Body of pancreas (tissue), 4 donors: ENCODE results near the gene KIAA0825. TPM values are rescaled to one million over a fixed set of nuclear protein-coding genes. Genes with fewer than 3 reads are reported as not detected.

ENCODE experiments used
- ATAC-seq: fragments of 150-250 bp; one replicate; pipeline ENCODE4 v1.9.1; 2016
- DNase-seq, 4 donors: peaks; one replicate each; pipeline ENCODE4 v3.0.0-alpha.2; 2019
- H3K27ac ChIP-seq, 4 donors: fragments of 200-600 bp; sonication (generic); 1 replicate in 3 of 4; 2 replicates in 1 of 4; pipeline versions ENCODE4 v1.5.1 to v1.6.1; 2016 to 2019; ENCODE audit warnings: mild to moderate bottlenecking in 1 of 4, mixed read lengths in 1 of 4, moderate library complexity in 1 of 4
- H3K27me3 ChIP-seq, 2 donors: fragments of 200-600 bp; sonication (generic); one replicate each; pipeline ENCODE4 v1.6.0; 2016; ENCODE audit warnings: mild to moderate bottlenecking in 1 of 2
- H3K36me3 ChIP-seq, 2 donors: fragments of 200-600 bp; sonication (generic); replicated peaks in 1 of 2; 2 replicates each; pipeline ENCODE4 v1.5.1; 2016; ENCODE audit warnings: low read depth in 2 of 2; ENCODE audit not compliant: insufficient read depth in 1 of 2
- H3K4me1 ChIP-seq: fragments of 200-600 bp; sonication (generic); one replicate; pipeline ENCODE4 v1.6.0; 2016
- H3K4me3 ChIP-seq, 2 donors: fragments of 200-600 bp; sonication (generic); 1 replicate in 1 of 2; 2 replicates in 1 of 2; pipeline ENCODE4 v1.5.1; 2016 to 2019
- H3K9me3 ChIP-seq, 3 donors: fragments of 200-600 bp; sonication (generic); 1 replicate in 2 of 3; 2 replicates in 1 of 3; pipeline ENCODE4 v1.5.1; 2016
- POLR2A ChIP-seq, 3 donors: fragments of 450-650 bp; IDR thresholded peaks; one replicate each; pipeline ENCODE4 v1.6.1; 2016; ENCODE audit warnings: antibody characterized with exemption in 3 of 3, mild to moderate bottlenecking in 2 of 3
- WGBS, 2 donors: methylation state at CpG; one replicate each; pipeline ENCODE4 v1.1.5; 2017; 5-methylcytosine and 5-hydroxymethylcytosine counted together
- intact Hi-C: fragments of 100-400 bp; cut with DNase I; formaldehyde crosslinking; loops from one replicate; pipeline ENCODE4 v1.15.1; 2023
- total RNA-seq, 2 donors: library from RNA; depleted of rRNA; stranded (reverse); fragments of >200 nt; gene quantifications; one replicate each; pipeline ENCODE4 v1.1.0, GENCODE V29; 2016
- TF ChIP-seq, protein P1 (sequence below), 7 experiments: fragments of 450-650 bp in 4 of 7; fragments of 200-600 bp in 3 of 7; sonication (generic) in 3 of 7; IDR thresholded peaks; one replicate each; pipeline ENCODE4 v1.5.1; 2016 to 2019; ENCODE audit warnings: antibody characterized with exemption in 7 of 7

The KIAA0825 gene
- total RNA-seq, 2 donors from 2014 or later: 5.7 to 6.6 TPM

DNA sequence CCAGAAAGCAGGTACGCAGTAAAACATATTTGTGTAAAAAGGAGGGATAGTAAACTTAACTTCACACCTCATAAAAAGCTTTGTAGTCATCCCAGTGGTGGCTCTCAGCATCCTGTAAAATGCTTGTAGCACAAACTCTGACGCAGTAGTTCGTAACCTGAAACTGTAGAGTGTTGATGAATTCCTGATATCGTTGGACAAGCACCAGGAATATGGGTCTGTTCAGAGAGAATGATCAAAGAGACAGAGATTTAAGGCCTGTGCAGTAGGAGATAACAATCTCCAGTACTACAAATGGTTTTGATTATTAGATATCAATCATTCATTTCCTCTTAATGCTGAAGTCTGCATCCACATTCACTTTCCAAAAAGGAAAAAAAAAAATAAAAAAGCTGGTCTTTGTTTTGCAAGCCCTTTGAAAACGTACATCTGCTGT is 148.5 kb downstream of the KIAA0825 start:
- ATAC-seq (no peak), DNase-seq (no peak)
- WGBS, 2 donors: 71 to 73% methylated on average over 5 of the region's 5 CpGs
- no peaks in the 10 kb centered on the region for H3K9me3 ChIP-seq
- no peaks in the 10 kb centered on the region for H3K4me1 ChIP-seq
- no peak overlapping the region for H3K27ac ChIP-seq
- H3K36me3 ChIP-seq: no peaks in the 10 kb centered on the region
- no peaks in the 10 kb centered on the region for H3K27me3 ChIP-seq
- TF ChIP-seq POLR2A (IDR thresholded peaks at IDR 0.05): no peak
- TF ChIP-seq, protein P1, sequence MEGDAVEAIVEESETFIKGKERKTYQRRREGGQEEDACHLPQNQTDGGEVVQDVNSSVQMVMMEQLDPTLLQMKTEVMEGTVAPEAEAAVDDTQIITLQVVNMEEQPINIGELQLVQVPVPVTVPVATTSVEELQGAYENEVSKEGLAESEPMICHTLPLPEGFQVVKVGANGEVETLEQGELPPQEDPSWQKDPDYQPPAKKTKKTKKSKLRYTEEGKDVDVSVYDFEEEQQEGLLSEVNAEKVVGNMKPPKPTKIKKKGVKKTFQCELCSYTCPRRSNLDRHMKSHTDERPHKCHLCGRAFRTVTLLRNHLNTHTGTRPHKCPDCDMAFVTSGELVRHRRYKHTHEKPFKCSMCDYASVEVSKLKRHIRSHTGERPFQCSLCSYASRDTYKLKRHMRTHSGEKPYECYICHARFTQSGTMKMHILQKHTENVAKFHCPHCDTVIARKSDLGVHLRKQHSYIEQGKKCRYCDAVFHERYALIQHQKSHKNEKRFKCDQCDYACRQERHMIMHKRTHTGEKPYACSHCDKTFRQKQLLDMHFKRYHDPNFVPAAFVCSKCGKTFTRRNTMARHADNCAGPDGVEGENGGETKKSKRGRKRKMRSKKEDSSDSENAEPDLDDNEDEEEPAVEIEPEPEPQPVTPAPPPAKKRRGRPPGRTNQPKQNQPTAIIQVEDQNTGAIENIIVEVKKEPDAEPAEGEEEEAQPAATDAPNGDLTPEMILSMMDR (IDR thresholded peaks at IDR 0.05): no peak
- intact Hi-C loops: no loop called here
- H3K4me3 ChIP-seq: no peak overlapping the region

DNA sequence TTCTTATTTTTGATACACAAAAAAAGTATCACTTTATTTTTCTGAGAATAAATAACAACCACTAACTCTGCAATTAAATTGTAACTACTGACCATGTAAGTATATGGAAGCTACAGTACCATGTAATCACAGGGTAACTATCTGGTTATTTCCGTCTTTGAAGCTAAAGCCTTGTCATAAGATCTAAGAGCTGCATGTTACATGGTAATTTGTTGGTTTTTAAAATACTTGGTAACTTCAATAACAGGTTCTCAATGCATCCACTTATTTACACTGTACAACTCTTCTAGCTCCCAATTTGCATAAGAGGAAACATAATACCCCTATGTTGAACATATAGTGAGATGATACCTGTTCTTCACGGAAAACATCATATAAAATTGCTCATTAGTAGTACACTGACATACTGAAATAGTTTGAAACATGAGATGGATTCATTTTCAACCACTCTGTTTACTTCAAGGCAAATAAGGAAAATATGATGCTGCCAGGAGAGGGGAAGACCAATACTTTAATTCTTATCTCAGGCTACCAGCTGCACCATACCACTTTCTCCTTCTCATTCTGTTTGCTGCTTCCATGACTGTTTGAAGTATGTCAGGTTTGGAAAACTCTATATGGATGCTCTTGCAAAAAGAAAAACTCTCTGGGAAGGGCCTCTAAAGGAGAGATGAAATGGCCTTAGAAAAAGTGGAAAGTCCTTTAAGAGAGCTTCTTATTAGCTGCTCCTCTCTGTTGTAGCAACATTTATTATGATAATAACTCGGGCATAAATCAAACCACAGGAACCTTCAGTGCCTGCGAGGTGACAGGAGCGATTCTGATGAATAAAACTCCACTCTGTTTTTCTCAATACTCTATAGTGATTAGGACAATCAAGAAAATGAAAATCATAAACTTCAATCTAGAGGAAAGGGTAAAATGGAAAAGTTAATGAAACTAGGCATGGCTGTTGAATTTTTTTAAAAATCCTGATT is 150.2 kb downstream of the KIAA0825 start:
- H3K4me1 ChIP-seq: no peaks in the 10 kb centered on the region
- no peak for TF ChIP-seq POLR2A (IDR thresholded peaks at IDR 0.05)
- TF ChIP-seq, protein P1 (IDR thresholded peaks at IDR 0.05): no peak
- H3K27ac ChIP-seq: no peak overlapping the region
- no peak for DNase-seq
- H3K4me3 ChIP-seq: no peak overlapping the region
- ATAC-seq: no peak
- intact Hi-C loops: no loop called here
- no peaks in the 10 kb centered on the region for H3K9me3 ChIP-seq
- WGBS, 2 donors: 82 to 88% methylated on average over 5 of the region's 5 CpGs
- H3K36me3 ChIP-seq: no peaks in the 10 kb centered on the region
- no peaks in the 10 kb centered on the region for H3K27me3 ChIP-seq

DNA sequence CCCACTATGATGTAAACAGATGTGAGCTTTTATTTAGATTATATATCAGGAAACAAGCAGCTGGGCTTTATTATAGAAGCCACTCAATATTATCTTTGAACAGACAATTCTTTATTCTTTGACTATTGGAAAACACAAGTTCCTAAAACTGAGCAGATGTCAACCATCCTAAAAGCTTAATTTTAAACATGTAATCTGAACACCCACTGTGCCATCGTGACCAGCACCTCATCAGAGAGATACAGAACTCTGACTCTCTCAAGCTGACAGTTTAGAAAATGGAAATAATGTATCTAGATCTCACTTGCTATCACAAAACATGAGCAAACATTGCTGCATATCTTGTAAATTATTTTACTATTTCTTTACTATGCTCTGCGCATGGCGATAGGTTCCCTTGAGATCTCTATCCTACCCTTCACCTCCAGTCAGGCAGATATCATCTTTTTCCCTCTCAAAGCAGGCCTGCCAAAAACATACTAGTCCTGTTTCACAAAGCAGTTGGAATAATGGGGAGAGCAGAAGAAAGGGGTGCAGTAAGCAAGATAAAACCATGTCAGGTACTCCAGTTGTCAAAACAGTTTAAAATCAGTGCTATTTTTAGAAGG is 151.0 kb downstream of the KIAA0825 start:
- Histone ChIP-seq H3K4me1 (no peaks in the 10 kb centered on the region), H3K9me3 (no peaks in the 10 kb centered on the region), H3K36me3 (no peaks in the 10 kb centered on the region), H3K27ac (no peak overlapping the region), H3K4me3 (no peak overlapping the region), H3K27me3 (no peaks in the 10 kb centered on the region)
- intact Hi-C loops: no loop called here
- TF ChIP-seq, protein P1 (IDR thresholded peaks at IDR 0.05): no peak
- TF ChIP-seq POLR2A (IDR thresholded peaks at IDR 0.05): no peak
- no peak for ATAC-seq
- 93% methylated on average over 3 of the region's 3 CpGs for WGBS, 2 donors
- no peak for DNase-seq

DNA sequence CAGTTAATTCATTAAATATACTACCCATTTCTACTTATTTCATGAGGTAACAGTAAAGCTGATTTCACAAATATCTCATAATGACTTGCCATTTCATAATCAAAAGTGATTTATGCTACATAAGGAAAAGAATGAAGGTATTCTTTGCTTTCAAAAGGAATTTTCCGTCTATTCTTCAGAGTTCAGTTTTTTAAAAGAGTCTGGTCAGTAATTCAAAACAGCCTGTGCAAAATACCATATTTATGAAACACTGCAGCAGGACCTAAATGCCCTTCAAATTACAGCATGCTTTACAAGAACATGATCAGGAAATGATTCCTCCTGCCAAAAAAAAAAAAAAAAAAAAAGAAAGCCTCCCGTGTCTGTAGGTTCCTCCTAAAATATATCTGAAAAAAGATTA is 154.7 kb downstream of the KIAA0825 start:
- Histone ChIP-seq H3K36me3 (no peaks in the 10 kb centered on the region), H3K27ac (no peak overlapping the region), H3K9me3 (no peaks in the 10 kb centered on the region), H3K4me3 (no peak overlapping the region), H3K4me1 (no peaks in the 10 kb centered on the region), H3K27me3 (no peaks in the 10 kb centered on the region)
- no peak for DNase-seq
- no peak for ATAC-seq
- intact Hi-C loops: no loop called here
- TF ChIP-seq, protein P1 (IDR thresholded peaks at IDR 0.05): no peak
- TF ChIP-seq POLR2A (IDR thresholded peaks at IDR 0.05): no peak
- 46 to 61% methylated on average over 2 of the region's 2 CpGs for WGBS, 2 donors
